Testis (tissue), 2 donors: ENCODE measurements around the gene OR8B12.

Experiments used
- POLR2A ChIP-seq: fragments of 450-650 bp; IDR thresholded peaks from one replicate; pipeline ENCODE4 v1.6.1; 2017; ENCODE audit warnings: antibody characterized with exemption, mild to moderate bottlenecking, moderate library complexity
- TF ChIP-seq, protein P1 (sequence below), 3 experiments: fragments of 450-650 bp in 2 of 3; fragments of 200-600 bp in 1 of 3; sonication (generic) in 1 of 3; IDR thresholded peaks; one replicate each; pipeline ENCODE4 v1.5.1; 2016 to 2019; ENCODE audit warnings: antibody characterized with exemption in 3 of 3, mild to moderate bottlenecking in 2 of 3, moderate library complexity in 1 of 3

DNA sequence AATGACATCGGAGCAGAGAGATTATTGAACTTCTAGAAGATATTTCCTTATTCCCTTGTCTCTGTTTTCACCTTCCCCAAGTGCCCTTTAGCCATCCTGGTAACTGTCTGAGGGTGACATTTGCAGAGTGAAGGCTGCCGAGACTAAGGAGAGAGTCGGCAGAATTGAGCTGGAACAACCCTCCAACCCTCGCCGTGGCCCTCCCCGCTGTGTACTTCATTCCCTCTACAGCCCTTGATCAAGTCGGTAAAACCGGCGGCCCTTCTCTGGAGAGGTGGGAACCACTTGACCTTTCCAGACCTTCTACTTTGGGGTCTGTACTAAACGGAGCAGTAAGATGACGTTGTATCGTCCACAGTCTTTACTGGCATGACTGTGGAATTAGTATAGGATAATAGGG lies 26.1 kb downstream of the OR8B12 start:
- TF ChIP-seq, protein P1, sequence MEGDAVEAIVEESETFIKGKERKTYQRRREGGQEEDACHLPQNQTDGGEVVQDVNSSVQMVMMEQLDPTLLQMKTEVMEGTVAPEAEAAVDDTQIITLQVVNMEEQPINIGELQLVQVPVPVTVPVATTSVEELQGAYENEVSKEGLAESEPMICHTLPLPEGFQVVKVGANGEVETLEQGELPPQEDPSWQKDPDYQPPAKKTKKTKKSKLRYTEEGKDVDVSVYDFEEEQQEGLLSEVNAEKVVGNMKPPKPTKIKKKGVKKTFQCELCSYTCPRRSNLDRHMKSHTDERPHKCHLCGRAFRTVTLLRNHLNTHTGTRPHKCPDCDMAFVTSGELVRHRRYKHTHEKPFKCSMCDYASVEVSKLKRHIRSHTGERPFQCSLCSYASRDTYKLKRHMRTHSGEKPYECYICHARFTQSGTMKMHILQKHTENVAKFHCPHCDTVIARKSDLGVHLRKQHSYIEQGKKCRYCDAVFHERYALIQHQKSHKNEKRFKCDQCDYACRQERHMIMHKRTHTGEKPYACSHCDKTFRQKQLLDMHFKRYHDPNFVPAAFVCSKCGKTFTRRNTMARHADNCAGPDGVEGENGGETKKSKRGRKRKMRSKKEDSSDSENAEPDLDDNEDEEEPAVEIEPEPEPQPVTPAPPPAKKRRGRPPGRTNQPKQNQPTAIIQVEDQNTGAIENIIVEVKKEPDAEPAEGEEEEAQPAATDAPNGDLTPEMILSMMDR (IDR thresholded peaks at IDR 0.05) = no peak
- no peak for TF ChIP-seq POLR2A
